Breast epithelium (tissue), 3 donors: ENCODE data around the gene TRAPPC6A.

Experiments
- CTCF ChIP-seq, 3 donors: fragments of 450-650 bp; IDR thresholded peaks; one replicate each; pipeline ENCODE4 v1.5.1; 2016 to 2017; ENCODE audit warnings: antibody characterized with exemption in 3 of 3, mild to moderate bottlenecking in 3 of 3, moderate library complexity in 3 of 3
- POLR2A ChIP-seq: fragments of 450-650 bp; IDR thresholded peaks from one replicate; pipeline ENCODE4 v1.6.1; 2016; ENCODE audit warnings: antibody characterized with exemption, mild to moderate bottlenecking, moderate library complexity

GRCh38 chr19:45151821-45152503, 26.1 kb downstream of the TRAPPC6A start:
- no peak for TF ChIP-seq CTCF (IDR thresholded peaks at IDR 0.05)
- TF ChIP-seq POLR2A = no peak
